Osteocyte (in vitro differentiated cells): Measurements from ENCODE around the gene RB1. TPM values are rescaled to one million over a fixed set of nuclear protein-coding genes. Genes with fewer than 3 reads are reported as not detected.

Experiments used
- DNase-seq: peaks from one replicate; pipeline ENCODE4 v3.0.0; 2021; ENCODE audit warnings: mixed read lengths; ENCODE audit not compliant: unreplicated experiment; ENCODE audit errors: extremely low spot score
- H3K27ac Mint-ChIP-seq: one replicate; pipeline ENCODE4 v1.8.0; 2021; ENCODE audit warnings: mild to moderate bottlenecking, mixed read lengths; ENCODE audit not compliant: unreplicated experiment
- H3K27me3 Mint-ChIP-seq: one replicate; pipeline ENCODE4 v1.8.0; 2021; ENCODE audit warnings: mixed read lengths; ENCODE audit not compliant: unreplicated experiment
- H3K36me3 Mint-ChIP-seq: one replicate; pipeline ENCODE4 v1.8.0; 2021; ENCODE audit warnings: mixed read lengths; ENCODE audit not compliant: unreplicated experiment
- H3K4me1 Mint-ChIP-seq: one replicate; pipeline ENCODE4 v1.8.0; 2021; ENCODE audit warnings: mixed read lengths; ENCODE audit not compliant: unreplicated experiment
- H3K4me3 Mint-ChIP-seq: one replicate; pipeline ENCODE4 v1.8.0; 2021; ENCODE audit warnings: mild to moderate bottlenecking, moderate library complexity, mixed read lengths; ENCODE audit not compliant: unreplicated experiment
- H3K9me3 Mint-ChIP-seq: one replicate; pipeline ENCODE4 v1.8.0; 2021; ENCODE audit warnings: mixed read lengths; ENCODE audit not compliant: unreplicated experiment
- CTCF ChIP-seq: fragments of 200-600 bp; sonication (generic); IDR thresholded peaks from 2 replicates; pipeline ENCODE4 v1.5.0; 2021; ENCODE audit warnings: antibody characterized with exemption, mild to moderate bottlenecking, moderate library complexity
- total RNA-seq: library from RNA; stranded (reverse); gene quantifications from 2 replicates; pipeline ENCODE4 v1.2.1, GENCODE V29; 2021

The RB1 gene
- total RNA-seq, 1 donor from 2014 or later, result 42.3 TPM

GRCh38 chr13:48507021-48507420, 203.5 kb downstream of the RB1 start:
- peaks cover 12% of the 10 kb centered on the region for H3K4me1 Mint-ChIP-seq
- H3K36me3 Mint-ChIP-seq, result peaks cover 12% of the 10 kb centered on the region
- H3K27me3 Mint-ChIP-seq, result no peaks in the 10 kb centered on the region
- TF ChIP-seq CTCF, result no peak
- H3K4me3 Mint-ChIP-seq, result no peak overlapping the region
- no peak for DNase-seq
- H3K27ac Mint-ChIP-seq, result no peak overlapping the region
- H3K9me3 Mint-ChIP-seq, result no peaks in the 10 kb centered on the region

- Mint-ChIP-seq H3K9me3 (no peaks in the 10 kb centered on the region), H3K4me1 (peaks cover 13% of the 10 kb centered on the region), H3K27me3 (no peaks in the 10 kb centered on the region), H3K4me3 (no peak overlapping the region), H3K27ac (no peak overlapping the region), H3K36me3 (peaks cover 12% of the 10 kb centered on the region)
- DNase-seq, result no peak
- TF ChIP-seq CTCF, result no peak
Measured at GRCh38 chr13:48508011-48508410, 204.5 kb downstream of the RB1 start.

- Mint-ChIP-seq H3K4me3 (no peak overlapping the region), H3K4me1 (peaks cover 13% of the 10 kb centered on the region), H3K9me3 (no peaks in the 10 kb centered on the region), H3K27ac (no peak overlapping the region), H3K27me3 (no peaks in the 10 kb centered on the region), H3K36me3 (peaks cover 14% of the 10 kb centered on the region)
- no peak for DNase-seq
- no peak for TF ChIP-seq CTCF
Measured at GRCh38 chr13:48510698-48511097, 207.1 kb downstream of the RB1 start.

GRCh38 chr13:48511621-48512230, 208.2 kb downstream of the RB1 start:
- Mint-ChIP-seq H3K27me3 (no peaks in the 10 kb centered on the region), H3K9me3 (no peaks in the 10 kb centered on the region), H3K4me3 (peak overlapping the region; percentile 36), H3K27ac (peak overlapping the region; percentile 28), H3K4me1 (peaks cover 10% of the 10 kb centered on the region), H3K36me3 (peaks cover 11% of the 10 kb centered on the region)
- no peak for DNase-seq
- no peak for TF ChIP-seq CTCF

- DNase-seq, result no peak
- Mint-ChIP-seq H3K9me3 (no peaks in the 10 kb centered on the region), H3K27ac (no peak overlapping the region), H3K4me1 (peaks cover 10% of the 10 kb centered on the region), H3K4me3 (no peak overlapping the region), H3K36me3 (peaks cover 11% of the 10 kb centered on the region), H3K27me3 (no peaks in the 10 kb centered on the region)
- TF ChIP-seq CTCF, result no peak
Measured at GRCh38 chr13:48514793-48515192, 211.2 kb downstream of the RB1 start.
